Activated CD8-positive, alpha-beta memory T cell treated with anti-CD3 and anti-CD28 coated beads for 48 hours (primary cell): ENCODE measurements around the gene ITPKA.
A peak's percentile ranks its signal among the peaks of the same experiment; 100 is the strongest.
"Not testable (repeated sequence)": the region's sequence is repeated elsewhere in the genome, so short reads cannot be mapped to it uniquely, and the experiment has no call there.

Source experiments
- DNase-seq, 3 experiments: peaks; one replicate each; pipeline ENCODE4 v3.0.0-alpha.2; 2020; ENCODE audit warnings: low read depth in 2 of 3, low spot score in 2 of 3

ITPKA gene

GRCh38 chr15:41493205-41493901, at the start of gene ITPKA:
TSS of gene ITPKA (plus strand) at chr15:41493874. CDS start at chr15:41493928, 54 bp downstream.
- peak; percentile 76 to 83 (median 76) for DNase-seq

DNA sequence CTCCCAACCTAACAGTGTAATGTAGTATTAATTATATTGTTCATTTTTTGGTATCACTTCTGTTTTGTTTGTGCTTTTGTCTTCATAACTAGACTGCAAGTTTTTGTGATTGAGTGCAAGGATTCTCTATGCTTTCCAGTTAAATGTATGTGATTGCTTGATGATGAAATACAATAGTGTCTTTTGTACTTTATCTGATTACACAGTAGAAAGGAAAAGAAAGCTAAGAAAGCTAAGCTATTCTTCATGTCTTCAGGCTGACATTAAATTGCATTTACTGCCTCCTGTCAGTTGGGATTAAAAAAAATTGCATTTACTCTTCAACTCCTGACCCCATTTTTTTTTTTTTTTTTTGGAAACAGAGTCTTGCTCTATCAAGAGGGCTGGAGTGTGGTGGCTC, 48.3 kb upstream of the ITPKA start:
- DNase-seq, result no peak

DNA sequence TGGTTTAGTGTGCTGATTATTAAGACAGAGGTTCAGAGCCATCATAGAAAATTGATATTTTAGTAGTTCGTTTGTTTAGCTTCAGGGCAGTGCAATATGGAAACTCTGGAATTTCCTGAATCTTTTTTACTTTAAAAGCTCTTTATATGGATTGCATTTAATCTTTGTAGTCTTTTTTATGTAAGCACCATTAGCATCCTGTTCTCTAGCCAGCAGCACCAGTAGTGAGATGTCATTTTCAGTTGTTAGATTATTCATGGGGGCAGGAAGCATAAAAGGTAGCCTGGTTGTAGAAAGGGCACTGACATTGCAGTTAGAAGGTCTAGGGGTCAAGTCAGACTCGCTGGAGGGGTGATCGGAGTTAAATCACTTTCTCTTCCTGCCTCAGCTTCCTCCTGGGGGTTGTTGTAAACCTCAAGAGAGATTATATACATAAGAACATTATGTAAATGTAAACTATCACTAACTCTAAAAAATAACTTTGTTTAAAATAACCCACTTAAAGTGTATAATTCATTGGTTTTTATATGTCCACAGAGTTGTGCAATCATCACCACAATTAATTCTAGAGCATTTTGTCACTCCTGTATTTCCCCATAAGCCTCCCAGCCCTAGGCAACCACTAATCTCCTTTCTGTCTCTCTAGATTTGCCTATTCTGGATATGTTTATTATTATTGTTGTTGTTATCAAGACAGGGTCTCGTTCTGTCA, 31.4 kb upstream of the ITPKA start:
- no peak for DNase-seq

- DNase-seq, result no peak
Measured at GRCh38 chr15:41464889-41465580, 28.6 kb upstream of the ITPKA start.

DNA sequence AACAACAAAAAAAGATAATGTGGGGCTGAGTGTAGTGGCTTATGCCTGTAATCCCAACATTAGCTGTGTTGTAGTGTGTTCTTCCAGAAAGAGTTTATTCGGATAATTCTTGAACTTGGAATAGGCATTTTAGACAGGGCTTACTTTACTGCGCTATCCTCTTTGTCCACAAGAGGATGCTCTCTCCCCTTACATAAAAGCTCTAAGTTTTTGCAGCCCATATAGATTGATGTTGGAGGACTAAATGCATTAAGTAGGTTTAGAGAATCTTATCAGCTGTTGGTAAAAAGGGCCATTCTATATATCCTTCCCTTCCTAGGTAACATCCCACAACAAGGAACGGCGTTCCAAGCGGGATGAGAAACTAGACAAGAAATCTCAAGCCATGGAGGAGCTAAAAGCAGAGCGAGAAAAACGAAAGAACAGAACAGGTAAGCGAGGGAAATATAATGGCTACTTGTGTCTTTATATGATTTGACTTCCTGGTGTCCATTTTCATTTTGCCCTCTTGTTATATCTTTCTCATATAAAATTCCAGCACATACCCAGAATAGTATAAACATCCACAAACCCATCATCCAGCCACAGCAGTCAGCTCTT, 27.8 kb upstream of the ITPKA start:
- DNase-seq, result no peak

- no peak for DNase-seq
Measured at GRCh38 chr15:41466711-41467110, 27.0 kb upstream of the ITPKA start.

- not testable (repeated sequence) for DNase-seq
Measured at GRCh38 chr15:41469644-41470043, 24.0 kb upstream of the ITPKA start.

- no peak for DNase-seq
Measured at GRCh38 chr15:41473418-41473817, 20.3 kb upstream of the ITPKA start.

- no peak for DNase-seq
Measured at GRCh38 chr15:41474436-41474835, 19.2 kb upstream of the ITPKA start.

- no peak for DNase-seq
Measured at GRCh38 chr15:41474941-41475340, 18.7 kb upstream of the ITPKA start.

GRCh38 chr15:41476416-41477048, 17.1 kb upstream of the ITPKA start:
- no peak for DNase-seq

DNA sequence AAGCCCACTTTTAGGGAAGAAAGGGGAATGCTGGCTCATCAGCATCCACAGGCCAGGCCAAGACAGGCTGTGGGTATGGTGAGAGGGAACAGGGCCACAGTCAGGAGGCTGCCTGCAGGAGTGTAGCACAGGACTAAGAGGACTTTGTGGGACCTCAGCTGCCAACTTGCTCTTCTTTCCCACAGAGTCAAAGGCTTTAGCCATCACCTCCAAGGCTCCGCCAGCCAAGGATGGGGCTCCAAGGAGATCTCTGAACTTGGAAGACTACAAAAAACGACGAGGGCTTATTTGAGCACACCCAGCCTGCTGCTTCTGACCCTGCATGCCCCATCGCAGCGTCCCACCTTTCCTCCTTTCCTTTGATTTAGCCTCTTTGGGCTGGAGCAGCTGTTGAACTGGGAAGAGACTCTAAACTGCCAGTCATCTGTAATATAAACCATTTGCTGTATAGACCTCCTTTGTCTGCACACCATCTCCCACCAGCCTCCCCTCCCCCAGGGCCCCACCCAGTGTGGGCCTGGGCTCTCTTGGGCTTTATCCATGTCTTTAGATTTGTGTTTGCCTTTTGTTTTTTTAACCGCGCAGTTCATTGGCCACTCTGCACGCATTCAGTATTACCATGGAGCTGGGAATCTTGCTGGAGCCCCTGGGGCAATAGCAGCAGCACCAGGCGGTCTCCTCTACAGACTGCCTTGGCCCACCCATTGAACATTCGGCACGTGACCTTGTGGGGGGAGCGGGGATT, 13.1 kb upstream of the ITPKA start:
- no peak for DNase-seq

- DNase-seq, result no peak
Measured at GRCh38 chr15:41482110-41482877, 11.4 kb upstream of the ITPKA start.

- no peak for DNase-seq
Measured at GRCh38 chr15:41483115-41483514, 10.6 kb upstream of the ITPKA start.

- no peak for DNase-seq
Measured at GRCh38 chr15:41483519-41483918, 10.2 kb upstream of the ITPKA start.

DNA sequence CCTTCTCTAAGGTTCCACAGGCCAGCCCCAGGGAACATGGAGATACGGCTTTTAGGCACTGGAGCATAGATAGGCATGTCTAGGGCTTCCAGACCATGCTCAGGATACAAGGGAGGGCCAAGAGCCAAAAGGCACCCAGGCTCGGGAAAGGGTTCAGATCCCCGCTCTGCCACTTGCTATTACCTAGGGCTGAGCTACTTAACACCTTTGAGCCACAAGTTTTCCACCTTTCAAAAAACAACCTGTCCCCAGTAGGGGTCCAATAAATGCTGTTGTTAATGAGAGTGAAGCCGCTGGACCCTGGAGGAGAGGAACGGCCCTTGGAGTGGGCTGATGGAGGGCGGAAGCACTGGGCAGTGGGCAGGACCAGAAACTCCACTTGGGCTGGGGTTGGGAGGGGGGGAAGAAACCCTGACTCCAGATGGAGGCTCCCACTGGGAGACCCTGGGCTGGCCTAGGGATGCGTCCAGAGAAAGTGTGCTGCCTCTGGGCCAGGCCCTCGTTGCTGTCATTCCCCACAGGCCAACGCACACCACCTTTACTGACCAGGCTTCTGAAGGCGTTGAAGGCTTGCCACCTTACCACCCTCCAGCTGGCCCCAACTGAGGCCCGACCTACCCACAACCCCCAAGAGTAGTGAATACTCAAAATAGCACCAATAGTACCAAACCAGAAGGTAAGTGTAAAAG, 8.6 kb upstream of the ITPKA start:
- DNase-seq, result no peak

- no peak for DNase-seq
Measured at GRCh38 chr15:41486286-41486685, 7.4 kb upstream of the ITPKA start.

DNA sequence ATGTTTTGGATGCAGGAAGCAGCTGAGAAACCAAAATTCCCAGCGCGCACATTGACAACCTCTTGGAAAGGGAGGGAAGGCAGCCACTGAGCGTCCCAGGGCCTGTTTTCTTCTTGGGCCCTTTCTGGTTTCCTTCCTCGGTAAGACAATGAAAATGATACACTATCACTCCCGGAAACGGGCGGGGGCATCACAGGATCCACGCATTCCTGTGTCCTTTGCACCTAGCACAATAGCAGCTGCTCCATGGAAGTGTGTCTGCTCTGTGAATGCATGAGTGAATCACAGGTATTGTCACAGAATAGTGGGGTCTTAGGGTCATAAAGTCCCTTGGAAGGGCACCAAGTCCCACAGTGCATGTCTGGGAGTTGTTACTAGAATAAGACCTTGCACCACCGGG, 6.3 kb upstream of the ITPKA start:
- no peak for DNase-seq

- no peak for DNase-seq
Measured at GRCh38 chr15:41487802-41488201, 5.9 kb upstream of the ITPKA start.
